HG02571 (cell line): ENCODE data around the gene BTBD3.

ENCODE experiments used
- ATAC-seq: cut with Tn5 transposase; IDR thresholded peaks from one replicate; pipeline ENCODE4 v1.9.1; 2021; ENCODE audit warnings: mild to moderate bottlenecking, moderate library complexity; ENCODE audit not compliant: unreplicated experiment

BTBD3 gene

GRCh38 chr20:11965602-11966001, 47.9 kb downstream of the BTBD3 start:
- ATAC-seq = no peak

GRCh38 chr20:11966186-11966585, 48.5 kb downstream of the BTBD3 start:
- no peak for ATAC-seq

- no peak for ATAC-seq
Observed at GRCh38 chr20:11970243-11970836, 52.6 kb downstream of the BTBD3 start.

GRCh38 chr20:11972478-11972877, 54.8 kb downstream of the BTBD3 start:
- ATAC-seq = no peak
